ENCODE results near the gene IGF1R. TPM values are rescaled to one million over a fixed set of nuclear protein-coding genes. Genes with fewer than 3 reads are reported as not detected.

The IGF1R gene
- total RNA-seq, 1 experiment from 2014 or later = 16.3 TPM

- TF ChIP-seq RAD21 (IDR thresholded peaks at IDR 0.05; ENCODE audit: low read depth) (no peak), SIN3A (IDR thresholded peaks at IDR 0.05; ENCODE audit: low read depth) (no peak), ZNF274 (IDR thresholded peaks at IDR 0.05; ENCODE audit: low read depth, low read length) (no peak), TCF7L2 (IDR thresholded peaks at IDR 0.05; ENCODE audit: borderline replicate concordance, extremely low read depth, insufficient read depth, insufficient read length) (no peak), ATF3 (IDR thresholded peaks at IDR 0.05) (no peak), CBX3 (IDR thresholded peaks at IDR 0.05; ENCODE audit: low read depth) (no peak), YY1 (IDR thresholded peaks at IDR 0.05; ENCODE audit: extremely low read depth, insufficient replicate concordance, low read depth, low read length) (no peak), FOSL1 (IDR thresholded peaks at IDR 0.05; ENCODE audit: low read depth) (no peak), ELF1 (IDR thresholded peaks at IDR 0.05; ENCODE audit: borderline replicate concordance, low read depth) (no peak), POLR2AphosphoS5 (IDR thresholded peaks at IDR 0.05; ENCODE audit: low read depth, low read length) (no peak), REST (IDR thresholded peaks at IDR 0.05; ENCODE audit: low read depth) (no peak), EGR1 (IDR thresholded peaks at IDR 0.05; ENCODE audit: low read depth) (no peak), JUND (IDR thresholded peaks at IDR 0.05) (no peak), ZFX (IDR thresholded peaks at IDR 0.05) (no peak), POLR2A (IDR thresholded peaks at IDR 0.05; ENCODE audit: borderline replicate concordance, extremely low read depth, insufficient read depth, insufficient read length) (no peak), SP1 (IDR thresholded peaks at IDR 0.05; ENCODE audit: low read depth) (no peak), CTCF (IDR thresholded peaks at IDR 0.05 in 2 of 3, conservative IDR thresholded peaks at IDR 0.05 in 1 of 3; ENCODE audit: borderline replicate concordance in 1 of 3, insufficient read depth in 1 of 3, low read depth in 2 of 3, low read length in 2 of 3) (no peak)
- peaks cover 0 to 16% of the 10 kb centered on the region in 2 experiments; a peak in 2 of 4 replicates for H3K4me1 ChIP-seq (ENCODE audit: control insufficient read depth in 1 of 2, insufficient read depth in 2 of 2, low read length in 2 of 2)
- no peaks in the 10 kb centered on the region for H3K9me2 ChIP-seq (ENCODE audit: insufficient read depth)
- no peak for DNase-seq (ENCODE audit: low read depth, low spot score)
- H3K9ac ChIP-seq (ENCODE audit: low read length) = no peak overlapping the region
- no peaks in the 10 kb centered on the region; a peak in 1 of 4 replicates for H3K36me3 ChIP-seq (ENCODE audit: control insufficient read depth in 1 of 2, insufficient read depth in 2 of 2, low read length in 2 of 2)
- no TSS peak for BruUV-seq (replicated peaks)
- ATAC-seq = no peak
- H3K27me3 ChIP-seq (ENCODE audit: insufficient read depth, low read length) = no peaks in the 10 kb centered on the region
- intact Hi-C loops (cut with micrococcal nuclease) = loop anchor here (10.0 kb wide), 1 partner anchor 145 kb away; no protein-coding TSS in a partner anchor
- ChIA-PET POLR2A (no interaction called here), CTCF (no interaction called here), RAD21 (ENCODE audit: low non-redundant PET in 1 of 2, low total read pairs in 2 of 2, uncharacterized antibody in 2 of 2, unreplicated experiment in 2 of 2) (no interaction called here)
- no peak overlapping the region for H3K4me2 ChIP-seq (ENCODE audit: low read length)
- H3K4me3 ChIP-seq (replicated peaks in 1 of 2; ENCODE audit: low read depth in 1 of 2, low read length in 2 of 2) = no peak overlapping the region
- no peaks in the 10 kb centered on the region for H3K9me3 ChIP-seq (ENCODE audit: control insufficient read depth in 1 of 2, insufficient read depth in 1 of 2, low read depth in 1 of 2, low read length in 2 of 2)
- H3K79me2 ChIP-seq (ENCODE audit: insufficient read depth, low read length) = no peaks in the 10 kb centered on the region
- H3K27ac ChIP-seq (ENCODE audit: low read depth, low read length) = no peak overlapping the region
- no peak overlapping the region for H2AFZ ChIP-seq (ENCODE audit: low read depth, low read length, poor library complexity, severe bottlenecking)
- no peaks in the 10 kb centered on the region for H4K20me1 ChIP-seq (ENCODE audit: insufficient read depth)
These were observed 261.9 kb downstream of the IGF1R start for GRCh38 chr15:98909968-98910885.
